HG03060 (cell line): ENCODE measurements around the gene FOXRED1.
A peak's percentile ranks its signal among the peaks of the same experiment; 100 is the strongest.

Source experiments
- ATAC-seq: cut with Tn5 transposase; IDR thresholded peaks from one replicate; pipeline ENCODE4 v1.9.1; 2021; ENCODE audit warnings: low read depth, moderate number of reproducible peaks; ENCODE audit not compliant: unreplicated experiment

The FOXRED1 gene

GRCh38 chr11:126310200-126310991, 41.4 kb downstream of the FOXRED1 start:
- no peak for ATAC-seq

- ATAC-seq: no peak
Measured at GRCh38 chr11:126310992-126311310, 42.0 kb downstream of the FOXRED1 start.

- ATAC-seq: peak; percentile 51
Measured at GRCh38 chr11:126311401-126312291, 42.7 kb downstream of the FOXRED1 start.

- ATAC-seq: no peak
Measured at GRCh38 chr11:126312961-126313360, 44.0 kb downstream of the FOXRED1 start.

GRCh38 chr11:126313826-126314225, 44.9 kb downstream of the FOXRED1 start:
- ATAC-seq: no peak

GRCh38 chr11:126317432-126317755, 48.4 kb downstream of the FOXRED1 start:
- no peak for ATAC-seq

GRCh38 chr11:126317756-126318573, 49.0 kb downstream of the FOXRED1 start:
- ATAC-seq: no peak

- peak; percentile 81 for ATAC-seq
Measured at GRCh38 chr11:126318574-126319373, 49.8 kb downstream of the FOXRED1 start.

- ATAC-seq: no peak
Measured at GRCh38 chr11:126319374-126319740, 50.4 kb downstream of the FOXRED1 start.

- ATAC-seq: no peak
Measured at GRCh38 chr11:126322996-126323395, 54.0 kb downstream of the FOXRED1 start.

- no peak for ATAC-seq
Measured at GRCh38 chr11:126327281-126328000, 58.5 kb downstream of the FOXRED1 start.
